Calu3 (cell line): ENCODE results near the gene IGFN1. TPM values are rescaled to one million over a fixed set of nuclear protein-coding genes. Genes with fewer than 3 reads are reported as not detected.

Experiments used
- BruUV-seq: library from RNA; stranded (reverse); fragments of 400-500 nt; replicated peaks from 2 replicates; lab custom pipeline; 2021; lab: Mats Ljungman, UMichigan
- CTCF ChIA-PET: fragments of 300-600 bp; sonication (Branson Sonifier 250); formaldehyde crosslinking; loops from one replicate; lab custom pipeline; 2022; ENCODE audit warnings: antibody characterized with exemption; lab: Charles Lee
- DNase-seq: peaks from one replicate; pipeline ENCODE4 v3.0.0; 2022
- H3K27ac Mint-ChIP-seq: one replicate; pipeline ENCODE4 v1.8.0; 2022; ENCODE audit warnings: mixed read lengths; ENCODE audit not compliant: unreplicated experiment
- H3K27me3 Mint-ChIP-seq: one replicate; pipeline ENCODE4 v1.8.0; 2022; ENCODE audit warnings: mixed read lengths; ENCODE audit not compliant: unreplicated experiment
- H3K36me3 Mint-ChIP-seq: one replicate; pipeline ENCODE4 v1.8.0; 2022; ENCODE audit warnings: mild to moderate bottlenecking, moderate library complexity, mixed read lengths; ENCODE audit not compliant: insufficient read depth, unreplicated experiment
- H3K4me1 Mint-ChIP-seq: one replicate; pipeline ENCODE4 v1.8.0; 2022; ENCODE audit warnings: mild to moderate bottlenecking, low read depth, mixed read lengths; ENCODE audit not compliant: unreplicated experiment
- H3K4me3 Mint-ChIP-seq: one replicate; pipeline ENCODE4 v1.8.0; 2022; ENCODE audit warnings: mild to moderate bottlenecking, low read depth, moderate library complexity, mixed read lengths; ENCODE audit not compliant: unreplicated experiment
- H3K9me3 Mint-ChIP-seq: one replicate; pipeline ENCODE4 v1.8.0; 2022; ENCODE audit warnings: low read depth, mixed read lengths; ENCODE audit not compliant: unreplicated experiment
- CTCF ChIP-seq: fragments of 200-600 bp; IDR thresholded peaks from one replicate; pipeline ENCODE4 v1.8.0; 2022; ENCODE audit warnings: antibody characterized with exemption; ENCODE audit not compliant: unreplicated experiment
- intact Hi-C: fragments of 100-400 bp; cut with micrococcal nuclease; formaldehyde crosslinking; loops from one replicate; pipeline ENCODE4 v1.10.0; 2022; ENCODE audit not compliant: unreplicated experiment
- total RNA-seq: library from RNA; stranded (reverse); gene quantifications from 2 replicates; pipeline ENCODE4 v1.2.3, GENCODE V29; 2022

The IGFN1 gene
- total RNA-seq, 1 experiment from 2014 or later, result not detected

- TF ChIP-seq CTCF, result no peak
- Mint-ChIP-seq H3K36me3 (peaks cover 40% of the 10 kb centered on the region), H3K4me1 (no peaks in the 10 kb centered on the region), H3K4me3 (no peak overlapping the region), H3K27ac (no peak overlapping the region), H3K27me3 (no peaks in the 10 kb centered on the region), H3K9me3 (no peaks in the 10 kb centered on the region)
- intact Hi-C loops, result no loop called here
- BruUV-seq, result no TSS peak
- CTCF ChIA-PET, result no interaction called here
- no peak for DNase-seq
Observed at GRCh38 chr1:201145132-201145531, 45.5 kb upstream of the IGFN1 start.

GRCh38 chr1:201145816-201146215 lies 44.8 kb upstream of the IGFN1 start:
- CTCF ChIA-PET, result interaction anchor here (0.6 kb wide), 1 partner anchor 663 kb away, joined by 4 read pairs; no protein-coding TSS in a partner anchor
- Mint-ChIP-seq H3K36me3 (peaks cover 39% of the 10 kb centered on the region), H3K4me3 (no peak overlapping the region)

GRCh38 chr1:201146626-201147390 lies 43.8 kb upstream of the IGFN1 start:
- no peak for TF ChIP-seq CTCF
- intact Hi-C loops, result no loop called here
- Mint-ChIP-seq H3K4me1 (no peaks in the 10 kb centered on the region), H3K27ac (no peak overlapping the region), H3K4me3 (no peak overlapping the region), H3K9me3 (no peaks in the 10 kb centered on the region), H3K27me3 (no peaks in the 10 kb centered on the region), H3K36me3 (peaks cover 35% of the 10 kb centered on the region)
- DNase-seq, result no peak
- BruUV-seq, result no TSS peak
- CTCF ChIA-PET, result no interaction called here

More at GRCh38 chr1:201145816-201146215, 44.8 kb upstream of the IGFN1 start:
- Mint-ChIP-seq H3K27me3 (no peaks in the 10 kb centered on the region), H3K27ac (no peak overlapping the region), H3K9me3 (no peaks in the 10 kb centered on the region), H3K4me1 (no peaks in the 10 kb centered on the region)
- TF ChIP-seq CTCF, result no peak
- intact Hi-C loops, result no loop called here
- DNase-seq, result no peak
- BruUV-seq, result no TSS peak

DNA sequence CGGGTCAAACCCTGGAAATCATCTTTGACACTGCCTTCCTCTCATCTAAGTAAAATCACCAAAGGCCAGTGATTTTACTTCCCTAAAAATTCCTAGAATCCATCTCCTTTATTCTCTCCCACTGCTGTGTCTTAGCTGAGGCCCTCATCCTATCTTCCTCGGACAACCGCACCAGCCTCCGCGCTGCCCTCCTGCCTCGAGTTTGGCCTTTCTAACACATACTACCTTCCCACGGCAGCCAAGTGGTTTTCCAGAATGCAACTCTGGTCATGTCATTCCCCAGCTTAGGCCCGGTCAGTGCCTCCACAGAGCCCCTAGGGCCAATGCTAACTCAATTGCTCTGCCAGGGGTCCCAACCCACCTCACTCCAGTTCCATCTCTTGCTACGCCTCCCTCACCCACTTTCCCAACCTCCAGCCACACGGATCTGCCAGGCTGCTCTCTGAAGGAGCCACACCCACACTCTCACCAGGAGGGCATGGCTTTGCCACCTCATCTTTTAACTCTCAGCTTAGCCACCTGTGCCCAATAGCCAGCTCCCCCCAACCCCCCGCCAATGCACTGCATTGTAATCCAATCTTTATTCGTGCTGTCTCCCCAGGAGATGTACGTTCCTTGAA lies 43.1 kb upstream of the IGFN1 start:
- no TSS peak for BruUV-seq
- no peak for TF ChIP-seq CTCF
- DNase-seq, result no peak
- Mint-ChIP-seq H3K27me3 (no peaks in the 10 kb centered on the region), H3K27ac (no peak overlapping the region), H3K4me3 (no peak overlapping the region), H3K4me1 (no peaks in the 10 kb centered on the region), H3K9me3 (no peaks in the 10 kb centered on the region), H3K36me3 (peaks cover 35% of the 10 kb centered on the region)
- intact Hi-C loops, result no loop called here
- CTCF ChIA-PET, result no interaction called here
